Chondrocyte (in vitro differentiated cells): Measurements from ENCODE around the gene CELF2. TPM values are rescaled to one million over a fixed set of nuclear protein-coding genes. Genes with fewer than 3 reads are reported as not detected.

Experiments
- DNase-seq: peaks from one replicate; pipeline ENCODE4 v3.0.0; 2021; ENCODE audit warnings: mixed read lengths, low spot score
- H3K27ac Mint-ChIP-seq: one replicate; pipeline ENCODE4 v1.8.0; 2021; ENCODE audit warnings: mild to moderate bottlenecking, moderate library complexity, mixed read lengths; ENCODE audit not compliant: unreplicated experiment
- H3K27me3 Mint-ChIP-seq: 2 replicates; pipeline ENCODE4 v1.8.0; 2021; ENCODE audit warnings: low read depth, mixed read lengths
- H3K36me3 Mint-ChIP-seq: 2 replicates; pipeline ENCODE4 v1.8.0; 2021; ENCODE audit warnings: low read depth, mixed read lengths
- H3K4me1 Mint-ChIP-seq: 2 replicates; pipeline ENCODE4 v1.8.0; 2021; ENCODE audit warnings: low read depth, mild to moderate bottlenecking, mixed read lengths
- H3K4me3 Mint-ChIP-seq: one replicate; pipeline ENCODE4 v1.8.0; 2021; ENCODE audit warnings: mild to moderate bottlenecking, moderate library complexity, mixed read lengths; ENCODE audit not compliant: unreplicated experiment
- H3K9me3 Mint-ChIP-seq: 2 replicates; pipeline ENCODE4 v1.8.0; 2021; ENCODE audit warnings: low read depth, mixed read lengths
- total RNA-seq: library from RNA; stranded (reverse); gene quantifications from 3 replicates; pipeline ENCODE4 v1.2.1, GENCODE V29; 2021
- TF ChIP-seq, protein P1 (sequence below): fragments of 200-600 bp; sonication (generic); IDR thresholded peaks from 2 replicates; pipeline ENCODE4 v1.5.0; 2021; ENCODE audit warnings: antibody characterized with exemption, mild to moderate bottlenecking, moderate library complexity

The CELF2 gene
- total RNA-seq, 1 donor from 2014 or later: 44.3 TPM

DNA sequence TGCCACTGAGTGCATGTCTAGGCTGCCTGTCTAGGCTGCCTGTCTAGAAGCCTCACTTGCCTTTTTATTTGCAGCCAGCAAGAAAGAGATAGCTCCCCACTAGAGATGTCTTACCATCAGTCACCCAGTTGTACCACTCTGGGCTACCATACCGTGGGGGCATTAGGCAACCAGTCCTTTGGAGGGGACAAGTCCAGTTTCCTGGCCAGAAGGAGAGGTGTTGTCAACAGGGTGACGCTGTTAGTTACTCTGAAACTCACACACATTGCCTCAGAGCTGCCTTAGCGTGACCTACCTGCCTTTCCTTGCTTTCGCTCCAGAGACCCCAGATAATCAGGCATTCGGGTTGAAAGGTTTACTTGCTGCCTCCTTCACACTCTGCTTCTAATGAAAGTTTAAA is 155.4 kb downstream of the CELF2 start:
- H3K27me3 Mint-ChIP-seq: no peaks in the 10 kb centered on the region
- no peak for DNase-seq
- H3K4me3 Mint-ChIP-seq: no peak overlapping the region
- TF ChIP-seq, protein P1, sequence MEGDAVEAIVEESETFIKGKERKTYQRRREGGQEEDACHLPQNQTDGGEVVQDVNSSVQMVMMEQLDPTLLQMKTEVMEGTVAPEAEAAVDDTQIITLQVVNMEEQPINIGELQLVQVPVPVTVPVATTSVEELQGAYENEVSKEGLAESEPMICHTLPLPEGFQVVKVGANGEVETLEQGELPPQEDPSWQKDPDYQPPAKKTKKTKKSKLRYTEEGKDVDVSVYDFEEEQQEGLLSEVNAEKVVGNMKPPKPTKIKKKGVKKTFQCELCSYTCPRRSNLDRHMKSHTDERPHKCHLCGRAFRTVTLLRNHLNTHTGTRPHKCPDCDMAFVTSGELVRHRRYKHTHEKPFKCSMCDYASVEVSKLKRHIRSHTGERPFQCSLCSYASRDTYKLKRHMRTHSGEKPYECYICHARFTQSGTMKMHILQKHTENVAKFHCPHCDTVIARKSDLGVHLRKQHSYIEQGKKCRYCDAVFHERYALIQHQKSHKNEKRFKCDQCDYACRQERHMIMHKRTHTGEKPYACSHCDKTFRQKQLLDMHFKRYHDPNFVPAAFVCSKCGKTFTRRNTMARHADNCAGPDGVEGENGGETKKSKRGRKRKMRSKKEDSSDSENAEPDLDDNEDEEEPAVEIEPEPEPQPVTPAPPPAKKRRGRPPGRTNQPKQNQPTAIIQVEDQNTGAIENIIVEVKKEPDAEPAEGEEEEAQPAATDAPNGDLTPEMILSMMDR: no peak
- H3K36me3 Mint-ChIP-seq: peaks cover 2% of the 10 kb centered on the region
- no peak overlapping the region for H3K27ac Mint-ChIP-seq
- H3K9me3 Mint-ChIP-seq: no peaks in the 10 kb centered on the region
- peaks cover 6% of the 10 kb centered on the region for H3K4me1 Mint-ChIP-seq

DNA sequence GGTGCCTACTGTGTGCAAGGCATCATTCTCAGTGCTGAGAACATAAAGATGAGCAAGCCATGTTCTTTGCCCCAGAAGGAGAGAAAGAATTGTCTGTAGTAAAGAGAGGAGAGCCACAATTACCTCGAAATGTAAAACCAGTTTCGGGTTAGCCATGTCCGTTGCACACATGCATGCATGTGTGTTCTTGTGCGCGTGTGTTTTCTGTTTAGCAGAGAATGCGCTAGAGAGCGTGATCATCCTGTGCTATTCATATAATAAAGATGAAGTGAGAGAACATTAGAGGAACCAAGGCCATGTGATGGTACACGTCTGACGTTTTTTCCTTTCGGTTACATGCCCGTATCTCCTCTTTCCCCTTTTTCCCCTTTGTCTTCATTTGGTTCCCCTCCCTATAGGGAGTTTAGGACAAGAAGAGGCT is 158.2 kb downstream of the CELF2 start:
- TF ChIP-seq, protein P1: no peak
- no peak for DNase-seq
- Mint-ChIP-seq H3K27ac (no peak overlapping the region), H3K27me3 (no peaks in the 10 kb centered on the region), H3K36me3 (peaks cover 2% of the 10 kb centered on the region), H3K9me3 (no peaks in the 10 kb centered on the region), H3K4me1 (peaks cover 15% of the 10 kb centered on the region), H3K4me3 (no peak overlapping the region)

DNA sequence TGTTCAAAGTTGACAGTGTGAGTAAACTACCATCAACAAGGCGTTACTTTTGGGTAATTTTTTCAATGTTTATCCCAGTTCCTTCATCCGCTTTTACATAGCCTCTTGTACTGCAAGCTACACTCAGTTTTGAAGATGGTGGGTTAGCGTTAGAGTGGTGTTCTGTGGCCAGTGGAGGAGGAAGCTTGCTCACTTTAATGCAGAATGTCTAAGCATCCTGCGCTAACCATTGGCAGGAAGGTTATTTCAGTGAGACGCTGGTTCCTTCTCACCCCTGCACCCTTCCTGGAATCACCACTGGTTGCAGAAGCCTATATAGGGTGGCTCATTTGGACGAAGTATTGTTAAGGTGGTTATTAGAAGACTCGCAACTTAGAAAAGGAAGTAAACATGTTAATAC is 159.1 kb downstream of the CELF2 start:
- H3K4me1 Mint-ChIP-seq: peaks cover 22% of the 10 kb centered on the region
- H3K36me3 Mint-ChIP-seq: peaks cover 2% of the 10 kb centered on the region
- no peaks in the 10 kb centered on the region for H3K27me3 Mint-ChIP-seq
- no peak overlapping the region for H3K4me3 Mint-ChIP-seq
- TF ChIP-seq, protein P1: no peak
- H3K9me3 Mint-ChIP-seq: no peaks in the 10 kb centered on the region
- H3K27ac Mint-ChIP-seq: no peak overlapping the region
- no peak for DNase-seq

DNA sequence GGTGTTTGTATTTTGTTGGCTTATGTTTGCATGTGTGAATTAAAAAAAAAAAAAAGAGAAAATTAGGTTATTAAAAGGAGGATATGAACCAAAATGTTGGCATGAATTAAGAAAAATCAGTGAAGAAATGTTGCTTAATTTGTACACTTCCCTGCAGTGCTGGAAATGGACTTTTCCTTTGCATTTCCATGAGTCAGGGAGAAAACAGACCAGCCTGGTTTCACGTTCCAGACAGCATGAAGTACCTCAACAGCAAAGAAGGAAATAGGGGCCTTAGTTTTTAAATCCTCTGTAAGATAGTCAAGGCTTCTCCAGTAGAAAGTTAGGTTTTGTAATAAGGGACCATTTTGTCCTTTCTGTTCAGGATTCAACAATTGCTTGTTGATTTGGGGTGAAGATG is 159.7 kb downstream of the CELF2 start:
- H3K4me1 Mint-ChIP-seq: peaks cover 28% of the 10 kb centered on the region
- DNase-seq: no peak
- no peak overlapping the region for H3K27ac Mint-ChIP-seq
- H3K36me3 Mint-ChIP-seq: peaks cover 2% of the 10 kb centered on the region
- H3K9me3 Mint-ChIP-seq: no peaks in the 10 kb centered on the region
- no peak overlapping the region for H3K4me3 Mint-ChIP-seq
- TF ChIP-seq, protein P1: no peak
- H3K27me3 Mint-ChIP-seq: no peaks in the 10 kb centered on the region

DNA sequence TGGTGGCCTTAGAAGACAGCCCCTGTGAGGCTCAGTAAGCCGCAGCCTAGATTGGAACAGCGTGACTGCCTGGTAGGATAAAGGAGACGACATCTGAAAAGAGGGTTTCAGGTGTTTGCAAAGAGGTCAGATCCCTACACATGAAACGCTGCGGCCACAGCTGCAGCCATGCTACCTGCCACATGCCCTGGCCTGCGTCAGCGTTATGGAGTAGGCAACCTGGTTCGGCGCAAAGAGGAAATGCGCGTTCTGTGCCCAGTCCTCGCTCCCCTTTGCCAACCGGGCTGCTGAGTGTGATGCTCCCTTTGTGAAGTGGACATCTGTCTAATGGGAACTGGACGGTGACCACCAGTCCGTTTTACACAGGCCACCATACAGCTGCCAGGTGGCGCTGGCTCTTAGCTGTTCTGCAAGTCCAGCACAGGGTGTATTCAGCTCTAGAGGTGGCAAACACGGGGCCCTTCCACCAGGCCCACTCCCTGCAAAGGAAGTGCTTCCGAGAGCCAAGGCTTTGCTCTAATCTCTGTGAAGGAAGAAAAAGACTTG is 160.3 kb downstream of the CELF2 start:
- H3K27me3 Mint-ChIP-seq: no peaks in the 10 kb centered on the region
- TF ChIP-seq, protein P1: no peak
- peaks cover 5% of the 10 kb centered on the region for H3K36me3 Mint-ChIP-seq
- H3K4me1 Mint-ChIP-seq: peaks cover 29% of the 10 kb centered on the region
- no peak overlapping the region for H3K4me3 Mint-ChIP-seq
- no peak overlapping the region for H3K27ac Mint-ChIP-seq
- DNase-seq: no peak
- peaks cover 1% of the 10 kb centered on the region for H3K9me3 Mint-ChIP-seq
